Mesendoderm (in vitro differentiated cells): ENCODE measurements around the gene TEX14.

Experiments
- DNase-seq: peaks from one replicate; pipeline ENCODE4 v3.0.0; 2013
- H2AK5ac ChIP-seq: 2 replicates; pipeline ENCODE4 v1.6.1; 2013; ENCODE audit warnings: low read length, inconsistent platforms
- H2BK120ac ChIP-seq: 2 replicates; pipeline ENCODE4 v1.6.1; 2013; ENCODE audit warnings: low read depth, mild to moderate bottlenecking, low read length, moderate library complexity, mixed read lengths
- H2BK15ac ChIP-seq: replicated peaks from 2 replicates; pipeline ENCODE4 v1.6.1; 2013; ENCODE audit warnings: low read depth, mild to moderate bottlenecking, moderate library complexity
- H2BK5ac ChIP-seq: 2 replicates; pipeline ENCODE4 v1.6.1; 2013; ENCODE audit warnings: low read length, inconsistent platforms
- H3K18ac ChIP-seq: 2 replicates; pipeline ENCODE4 v1.6.1; 2013; ENCODE audit warnings: mild to moderate bottlenecking, low read length, mixed read lengths
- H3K23ac ChIP-seq: one replicate; pipeline ENCODE4 v1.6.1; 2013; ENCODE audit warnings: low read length
- H3K27ac ChIP-seq: 2 replicates; pipeline ENCODE4 v1.5.1; 2013; ENCODE audit warnings: low read depth, mild to moderate bottlenecking, inconsistent platforms, low read length, moderate library complexity
- H3K27me3 ChIP-seq: 2 replicates; pipeline ENCODE4 v1.6.1; 2013; ENCODE audit warnings: low read length, control low read depth, mild to moderate bottlenecking, inconsistent platforms; ENCODE audit not compliant: insufficient read depth, poor library complexity
- H3K36me3 ChIP-seq: 2 replicates; pipeline ENCODE4 v1.6.1; 2013; ENCODE audit warnings: low read length, inconsistent platforms; ENCODE audit not compliant: control insufficient read depth, insufficient read depth
- H3K4ac ChIP-seq: one replicate; pipeline ENCODE4 v1.6.1; 2013; ENCODE audit warnings: low read depth, mild to moderate bottlenecking, low read length, moderate library complexity
- H3K4me1 ChIP-seq: 2 replicates; pipeline ENCODE4 v1.6.1; 2013; ENCODE audit warnings: low read depth, low read length, inconsistent platforms; ENCODE audit not compliant: control insufficient read depth
- H3K4me2 ChIP-seq: 2 replicates; pipeline ENCODE4 v1.6.1; 2013; ENCODE audit warnings: low read length
- H3K4me3 ChIP-seq: 2 replicates; pipeline ENCODE4 v1.5.1; 2013; ENCODE audit warnings: mild to moderate bottlenecking, low read length
- H3K56ac ChIP-seq: one replicate; pipeline ENCODE4 v1.6.1; 2013; ENCODE audit warnings: low read length
- H3K79me1 ChIP-seq: 2 replicates; pipeline ENCODE4 v1.6.1; 2013; ENCODE audit warnings: low read length, inconsistent platforms
- H3K79me2 ChIP-seq: 2 replicates; pipeline ENCODE4 v1.6.1; 2013; ENCODE audit warnings: mild to moderate bottlenecking, low read length; ENCODE audit not compliant: control insufficient read depth, insufficient read depth
- H3K9ac ChIP-seq: 2 replicates; pipeline ENCODE4 v1.6.1; 2013; ENCODE audit warnings: low read length, inconsistent platforms
- H4K5ac ChIP-seq: one replicate; pipeline ENCODE4 v1.6.1; 2013; ENCODE audit warnings: low read length
- H4K8ac ChIP-seq: one replicate; pipeline ENCODE4 v1.6.1; 2013; ENCODE audit warnings: low read depth, mild to moderate bottlenecking, control low read depth, low read length, moderate library complexity
- WGBS: extraction: QIAGEN DNeasy Blood & Tissue Kit; methylation state at CpG from one replicate; pipeline ENCODE4 v1.1.7; 2013; ENCODE audit warnings: low lambda C conversion rate, missing lambda C conversion rate; ENCODE audit not compliant: insufficient coverage; ENCODE audit errors: extremely low coverage; 5-methylcytosine and 5-hydroxymethylcytosine counted together

TEX14 gene

DNA sequence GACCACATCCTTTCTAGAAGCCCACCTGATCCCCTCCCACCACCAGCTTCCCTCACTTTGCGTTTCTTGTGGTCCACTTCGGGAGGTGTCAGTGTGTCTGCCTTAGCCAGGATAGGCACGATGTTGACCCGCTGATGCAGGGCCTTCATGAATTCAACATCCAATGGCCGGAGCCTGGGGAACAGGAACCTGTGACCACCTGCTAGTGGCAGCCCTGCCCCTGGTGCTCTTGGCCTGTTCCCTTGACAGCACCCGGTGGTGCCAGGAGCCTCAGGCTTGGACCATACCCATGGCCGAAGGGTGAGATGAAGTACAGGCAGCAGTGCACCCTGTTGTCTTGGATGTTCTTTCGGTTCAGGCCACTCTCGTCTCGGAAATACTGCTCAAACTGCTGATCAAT lies 170.2 kb downstream of the TEX14 start:
- Histone ChIP-seq H3K23ac (no peak overlapping the region), H3K4me3 (no peak overlapping the region), H3K36me3 (no peaks in the 10 kb centered on the region), H3K56ac (no peak overlapping the region), H3K79me2 (no peaks in the 10 kb centered on the region), H3K4me2 (no peak overlapping the region), H2BK120ac (no peak overlapping the region), H3K9ac (no peak overlapping the region), H3K79me1 (no peaks in the 10 kb centered on the region), H2BK15ac (no peak overlapping the region), H3K18ac (no peak overlapping the region), H2AK5ac (no peak overlapping the region), H4K5ac (no peak overlapping the region), H3K27ac (no peak overlapping the region), H4K8ac (no peak overlapping the region), H3K4ac (no peak overlapping the region), H3K4me1 (no peaks in the 10 kb centered on the region), H3K27me3 (no peaks in the 10 kb centered on the region), H2BK5ac (no peak overlapping the region)
- no peak for DNase-seq
- WGBS = no CpG with 5 or more reads among the region's 10 CpGs

- DNase-seq = peak; percentile 76
- Histone ChIP-seq H3K36me3 (no peaks in the 10 kb centered on the region), H3K23ac (no peak overlapping the region), H3K56ac (no peak overlapping the region), H3K18ac (no peak overlapping the region), H3K4me1 (no peaks in the 10 kb centered on the region), H2BK5ac (no peak overlapping the region), H3K27ac (no peak overlapping the region), H2BK15ac (no peak overlapping the region), H2BK120ac (no peak overlapping the region), H3K79me1 (no peaks in the 10 kb centered on the region), H2AK5ac (no peak overlapping the region), H3K9ac (no peak overlapping the region), H3K4me3 (no peak overlapping the region), H4K8ac (no peak overlapping the region), H3K27me3 (no peaks in the 10 kb centered on the region), H3K79me2 (no peaks in the 10 kb centered on the region), H3K4me2 (no peak overlapping the region), H3K4ac (no peak overlapping the region), H4K5ac (no peak overlapping the region)
- WGBS = no CpG with 5 or more reads among the region's 15 CpGs
Observed at GRCh38 chr17:58520843-58521430, 170.9 kb downstream of the TEX14 start.

DNA sequence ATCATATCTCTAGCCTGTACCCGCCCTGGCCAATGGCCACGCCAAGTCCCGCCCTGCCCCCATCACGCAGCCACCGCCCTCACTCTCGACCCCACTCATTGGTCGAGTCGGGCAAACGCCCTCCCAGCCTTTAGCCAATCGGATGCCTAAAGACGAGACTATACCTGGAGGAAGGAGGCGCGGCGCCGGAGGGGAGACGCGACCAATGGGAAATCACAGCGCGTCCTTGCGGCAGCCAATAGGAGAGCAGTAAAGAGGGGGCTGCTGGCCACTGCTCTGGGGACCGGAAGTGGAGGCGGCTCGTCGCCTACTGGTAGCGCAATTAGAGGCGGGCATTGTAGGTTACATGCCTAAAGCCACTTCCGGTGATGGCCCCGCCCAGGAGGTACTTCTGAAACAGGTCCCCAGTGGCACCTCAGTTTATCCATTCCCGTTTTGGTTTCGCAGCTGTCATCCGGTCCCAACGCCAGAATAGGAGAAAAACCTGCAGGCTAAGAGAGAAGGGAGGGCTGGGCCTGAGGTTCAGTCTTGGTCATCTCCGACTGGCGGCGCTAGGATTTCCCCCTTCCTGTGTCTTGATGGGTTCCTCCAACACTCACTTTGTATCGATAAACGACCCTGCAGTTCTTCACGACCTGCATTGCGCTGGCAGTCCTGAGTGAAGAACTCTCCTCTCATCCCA lies 173.8 kb downstream of the TEX14 start:
- no CpG with 5 or more reads among the region's 39 CpGs for WGBS
- Histone ChIP-seq H3K4me2 (peak overlapping the region; percentile 81), H3K27me3 (no peaks in the 10 kb centered on the region), H3K4me3 (peak overlapping the region; percentile 82), H3K23ac (no peak overlapping the region), H4K5ac (no peak overlapping the region), H3K79me2 (no peaks in the 10 kb centered on the region), H2AK5ac (no peak overlapping the region), H3K56ac (peak overlapping the region; percentile 89), H2BK15ac (no peak overlapping the region), H3K18ac (no peak overlapping the region), H3K36me3 (no peaks in the 10 kb centered on the region), H3K4ac (no peak overlapping the region), H3K9ac (peak overlapping the region; percentile 85), H2BK5ac (no peak overlapping the region), H4K8ac (peak overlapping the region; percentile 60), H3K79me1 (peaks cover 6% of the 10 kb centered on the region), H3K27ac (peak overlapping the region; percentile 19), H2BK120ac (no peak overlapping the region), H3K4me1 (peaks cover 4% of the 10 kb centered on the region)
- DNase-seq = peak; percentile 100

GRCh38 chr17:58517378-58517927 lies 174.4 kb downstream of the TEX14 start:
- no peak overlapping the region for H2BK120ac ChIP-seq
- peak overlapping the region; percentile 83 for H3K4me3 ChIP-seq
- H2AK5ac ChIP-seq = peak overlapping the region; percentile 37
- peaks cover 2% of the 10 kb centered on the region for H3K79me2 ChIP-seq
- peaks cover 4% of the 10 kb centered on the region for H3K4me1 ChIP-seq
- H3K4me2 ChIP-seq = peak overlapping the region; percentile 96
- H3K36me3 ChIP-seq = no peaks in the 10 kb centered on the region
- H3K18ac ChIP-seq = no peak overlapping the region
- H3K23ac ChIP-seq = no peak overlapping the region
- H3K27ac ChIP-seq = peak overlapping the region; percentile 32
- no peak overlapping the region for H3K4ac ChIP-seq
- H4K5ac ChIP-seq = peak overlapping the region; percentile 60
- H3K79me1 ChIP-seq = peaks cover 11% of the 10 kb centered on the region
- H4K8ac ChIP-seq = no peak overlapping the region
- H3K56ac ChIP-seq = peak overlapping the region; percentile 94
- H2BK15ac ChIP-seq = no peak overlapping the region
- DNase-seq = no peak
- H2BK5ac ChIP-seq = no peak overlapping the region
- H3K9ac ChIP-seq = peak overlapping the region; percentile 94
- no peaks in the 10 kb centered on the region for H3K27me3 ChIP-seq
- no CpG with 5 or more reads among the region's 27 CpGs for WGBS

GRCh38 chr17:58516644-58517377 lies 175.0 kb downstream of the TEX14 start:
- Histone ChIP-seq H3K4me3 (peak overlapping the region; percentile 83), H3K79me1 (peaks cover 13% of the 10 kb centered on the region), H2BK15ac (no peak overlapping the region), H3K9ac (peak overlapping the region; percentile 94), H4K5ac (no peak overlapping the region), H3K4me2 (peak overlapping the region; percentile 96), H4K8ac (no peak overlapping the region), H3K36me3 (no peaks in the 10 kb centered on the region), H2AK5ac (peak overlapping the region; percentile 37), H3K56ac (peak overlapping the region; percentile 94), H3K18ac (no peak overlapping the region), H3K4me1 (peaks cover 4% of the 10 kb centered on the region), H3K79me2 (peaks cover 2% of the 10 kb centered on the region), H3K23ac (no peak overlapping the region), H2BK120ac (no peak overlapping the region), H3K27me3 (no peaks in the 10 kb centered on the region), H3K4ac (no peak overlapping the region), H3K27ac (no peak overlapping the region), H2BK5ac (no peak overlapping the region)
- no CpG with 5 or more reads among the region's 2 CpGs for WGBS
- no peak for DNase-seq
